CD14-positive monocyte (primary cell): ENCODE measurements around the gene SLC43A3. TPM values are rescaled to one million over a fixed set of nuclear protein-coding genes. Genes with fewer than 3 reads are reported as not detected.

Experiments
- DNase-seq, 3 donors: peaks; one replicate each; pipeline ENCODE4 v3.0.0-alpha.2; 2011 to 2022
- H2AFZ ChIP-seq: 2 replicates; pipeline ENCODE4 v1.6.0; 2012; ENCODE audit warnings: mild to moderate bottlenecking, low read depth, low read length, inconsistent platforms; ENCODE audit not compliant: insufficient read depth, poor library complexity, severe bottlenecking
- H3K27ac ChIP-seq, 2 donors: 1 replicate in 1 of 2; 2 replicates in 1 of 2; pipeline ENCODE4 v1.5.1; 2012 to 2013; ENCODE audit warnings: low read length in 2 of 2, control low read depth in 1 of 2, inconsistent platforms in 1 of 2, low read depth in 1 of 2, mild to moderate bottlenecking in 1 of 2
- H3K27me3 ChIP-seq, 2 donors: one replicate each; pipeline versions ENCODE4 v1.6.0 to v1.6.1; 2011 to 2013; ENCODE audit warnings: low read length in 2 of 2; ENCODE audit not compliant: control insufficient read depth in 2 of 2, insufficient read depth in 2 of 2
- H3K36me3 ChIP-seq, 2 donors: replicated peaks in 1 of 2; 1 replicate in 1 of 2; 2 replicates in 1 of 2; pipeline versions ENCODE4 v1.5.1 to v1.6.1; 2012 to 2013; ENCODE audit warnings: low read length in 2 of 2, control low read depth in 1 of 2, inconsistent platforms in 1 of 2, mild to moderate bottlenecking in 1 of 2; ENCODE audit not compliant: insufficient read depth in 2 of 2, control insufficient read depth in 1 of 2
- H3K4me1 ChIP-seq, 2 donors: 1 replicate in 1 of 2; 2 replicates in 1 of 2; pipeline versions ENCODE4 v1.5.1 to v1.6.1; 2012 to 2013; ENCODE audit warnings: low read length in 2 of 2, control low read depth in 1 of 2, inconsistent platforms in 1 of 2, mild to moderate bottlenecking in 1 of 2, moderate library complexity in 1 of 2; ENCODE audit not compliant: insufficient read depth in 2 of 2, control insufficient read depth in 1 of 2
- H3K4me2 ChIP-seq: replicated peaks from 2 replicates; pipeline ENCODE3; 2012; ENCODE audit warnings: low read length, moderate library complexity, mild to moderate bottlenecking; ENCODE audit not compliant: poor library complexity, severe bottlenecking; ENCODE audit errors: extremely low read depth
- H3K4me3 ChIP-seq, 3 experiments: fragments of 200-600 bp in 1 of 3; sonication (generic) in 1 of 3; replicated peaks in 1 of 3; 1 replicate in 2 of 3; 2 replicates in 1 of 3; pipeline ENCODE4 v1.5.1; 2011 to 2013; ENCODE audit warnings: low read length in 3 of 3, mild to moderate bottlenecking in 3 of 3, control low read depth in 2 of 3, low read depth in 2 of 3, inconsistent platforms in 1 of 3, moderate library complexity in 1 of 3
- H3K79me2 ChIP-seq: 2 replicates; pipeline ENCODE4 v1.6.0; 2012; ENCODE audit warnings: mild to moderate bottlenecking, control low read depth, inconsistent platforms, low read length, moderate library complexity; ENCODE audit not compliant: insufficient read depth
- H3K9ac ChIP-seq: 2 replicates; pipeline ENCODE4 v1.6.0; 2017; ENCODE audit warnings: low read length, mild to moderate bottlenecking; ENCODE audit not compliant: insufficient read depth, poor library complexity, severe bottlenecking
- H3K9me3 ChIP-seq, 2 donors: replicated peaks in 1 of 2; 1 replicate in 1 of 2; 2 replicates in 1 of 2; pipeline versions ENCODE4 v1.5.1 to v1.6.1; 2012 to 2013; ENCODE audit warnings: low read length in 2 of 2, control low read depth in 1 of 2; ENCODE audit not compliant: control insufficient read depth in 1 of 2, insufficient read depth in 1 of 2
- H4K20me1 ChIP-seq: 2 replicates; pipeline ENCODE4 v1.6.0; 2012; ENCODE audit warnings: mild to moderate bottlenecking, low read length, control low read depth, moderate library complexity; ENCODE audit not compliant: insufficient read depth
- H3K27ac Mint-ChIP-seq, 7 donors: one replicate each; pipeline ENCODE4 v1.8.0; 2020; ENCODE audit warnings: mild to moderate bottlenecking in 7 of 7, mixed read lengths in 7 of 7, moderate library complexity in 6 of 7, inconsistent platforms in 2 of 7
- H3K27me3 Mint-ChIP-seq, 3 donors: one replicate each; pipeline ENCODE4 v1.8.0; 2021 to 2022; ENCODE audit warnings: low read depth in 3 of 3, mild to moderate bottlenecking in 3 of 3, mixed read lengths in 3 of 3, moderate library complexity in 3 of 3, inconsistent platforms in 1 of 3
- H3K36me3 Mint-ChIP-seq, 2 donors: one replicate each; pipeline ENCODE4 v1.8.0; 2020; ENCODE audit warnings: mixed read lengths in 2 of 2, inconsistent platforms in 1 of 2, mild to moderate bottlenecking in 1 of 2
- H3K4me1 Mint-ChIP-seq: one replicate; pipeline ENCODE4 v1.8.0; 2020; ENCODE audit warnings: mild to moderate bottlenecking, mixed read lengths
- H3K4me3 Mint-ChIP-seq, 2 donors: one replicate each; pipeline ENCODE4 v1.8.0; 2020; ENCODE audit warnings: mild to moderate bottlenecking in 2 of 2, mixed read lengths in 2 of 2, moderate library complexity in 1 of 2
- H3K9me3 Mint-ChIP-seq, 7 donors: one replicate each; pipeline ENCODE4 v1.8.0; 2020 to 2022; ENCODE audit warnings: mixed read lengths in 7 of 7, mild to moderate bottlenecking in 6 of 7, moderate library complexity in 6 of 7, inconsistent platforms in 2 of 7
- CTCF ChIP-seq: fragments of 200-600 bp; IDR thresholded peaks from one replicate; pipeline ENCODE4 v1.8.0; 2022; ENCODE audit warnings: antibody characterized with exemption, mild to moderate bottlenecking
- WGBS: methylation state at CpG from one replicate; pipeline ENCODE4 v1.1.5; 2013; ENCODE audit warnings: missing lambda C conversion rate; ENCODE audit not compliant: insufficient coverage; 5-methylcytosine and 5-hydroxymethylcytosine counted together
- intact Hi-C, 2 donors: fragments of 100-400 bp; cut with micrococcal nuclease; formaldehyde crosslinking; loops; one replicate each; pipeline versions ENCODE4 v1.15.0 to v1.15.1; 2023
- polyA plus RNA-seq, 3 donors: library from polyadenylated mRNA; depleted of rRNA in 1 of 3; unstranded in 2 of 3; stranded (reverse) in 1 of 3; fragments of 300-500 nt in 2 of 3; fragments of >200 nt in 1 of 3; fragmentation: Illumina TruSeq in 2 of 3; gene quantifications; 1 replicate in 2 of 3; 2 replicates in 1 of 3; pipeline ENCODE4 v1.2.3, GENCODE V29; 2012 to 2021

The SLC43A3 gene
- polyA plus RNA-seq, 3 donors, result 82.4 to 116 (median 109) TPM

DNA sequence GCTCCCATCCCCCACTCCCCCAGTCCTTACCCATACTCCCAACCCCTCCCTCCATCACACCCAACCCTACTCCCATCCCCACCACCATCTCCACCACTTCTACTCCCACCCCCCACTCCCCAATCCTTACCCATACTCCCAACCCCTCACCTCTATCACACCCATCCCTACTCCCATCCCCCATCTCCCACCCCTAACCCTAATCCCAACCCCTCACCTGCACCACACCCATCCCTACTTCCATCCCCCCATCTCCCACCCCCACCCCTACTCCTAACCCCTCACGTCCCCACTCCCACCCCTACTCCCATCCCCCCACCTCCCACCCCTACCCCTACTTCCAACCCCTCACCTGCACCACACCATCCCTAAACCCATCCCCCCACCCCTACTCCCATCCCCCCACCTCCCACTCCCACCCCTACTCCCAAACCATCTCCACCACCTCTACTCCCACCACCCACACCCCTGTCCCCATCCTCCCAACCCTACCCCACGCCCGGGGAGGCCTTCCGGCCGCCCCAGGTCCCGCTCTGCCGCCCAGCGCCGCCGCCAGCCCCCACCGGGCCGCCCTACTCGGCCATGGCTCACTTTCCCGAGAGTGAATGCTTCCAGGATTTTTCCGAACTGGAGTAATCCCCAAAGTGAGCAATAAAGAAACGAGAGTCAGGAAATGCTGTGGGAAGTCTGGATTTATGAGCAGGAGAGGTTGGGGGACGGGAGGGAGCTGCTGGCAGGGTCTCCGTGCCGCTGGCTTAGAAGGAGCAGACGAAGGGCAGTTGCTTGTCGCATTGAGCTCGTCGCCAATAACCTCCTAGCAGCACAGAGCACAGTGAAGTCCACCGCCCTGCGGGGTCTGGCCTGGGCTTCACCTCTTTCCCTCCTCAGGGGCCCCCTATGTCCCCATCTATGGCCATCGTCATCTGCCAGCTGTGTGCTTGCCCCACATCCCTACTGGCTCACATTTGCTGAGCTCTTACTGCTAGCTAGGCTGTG, 50.5 kb downstream of the SLC43A3 start:
- no peaks in the 10 kb centered on the region for H3K79me2 ChIP-seq

GRCh38 chr11:57375490-57375889, 51.4 kb downstream of the SLC43A3 start:
- TF ChIP-seq CTCF, result no peak
- WGBS, result 0% methylated on average over 1 of the region's 2 CpGs
- no peaks in the 10 kb centered on the region for H3K36me3 ChIP-seq
- DNase-seq, result no peak
- no peak overlapping the region for H2AFZ ChIP-seq
- H3K4me1 ChIP-seq, result no peaks in the 10 kb centered on the region
- H3K4me3 Mint-ChIP-seq, result no peak overlapping the region
- H3K27me3 Mint-ChIP-seq, result peaks cover 2 to 9% (median 4%) of the 10 kb centered on the region in 3 donors
- no peak overlapping the region for H3K9ac ChIP-seq
- H3K27me3 ChIP-seq, result peaks cover 0 to 2% of the 10 kb centered on the region in 2 donors
- H3K4me3 ChIP-seq, result no peak overlapping the region
- no peaks in the 10 kb centered on the region for H3K79me2 ChIP-seq
- H3K27ac Mint-ChIP-seq, result peak overlapping the region in 1 of 7 donors; percentile 57
- H3K9me3 ChIP-seq, result no peaks in the 10 kb centered on the region
- H3K36me3 Mint-ChIP-seq, result no peaks in the 10 kb centered on the region
- intact Hi-C loops, result no loop called here
- H3K4me2 ChIP-seq, result no peak overlapping the region
- H3K9me3 Mint-ChIP-seq, result no peaks in the 10 kb centered on the region
- no peaks in the 10 kb centered on the region for H4K20me1 ChIP-seq
- no peaks in the 10 kb centered on the region for H3K4me1 Mint-ChIP-seq
- H3K27ac ChIP-seq, result no peak overlapping the region

More for the DNA sequence above, 50.5 kb downstream of the SLC43A3 start:
- Histone ChIP-seq H3K27ac (no peak overlapping the region), H3K9me3 (no peaks in the 10 kb centered on the region), H3K27me3 (peaks cover 0 to 2% of the 10 kb centered on the region in 2 donors), H3K36me3 (no peaks in the 10 kb centered on the region), H3K4me1 (no peaks in the 10 kb centered on the region), H3K4me2 (no peak overlapping the region), H2AFZ (no peak overlapping the region), H3K4me3 (no peak overlapping the region), H4K20me1 (no peaks in the 10 kb centered on the region), H3K9ac (no peak overlapping the region)
- Mint-ChIP-seq H3K9me3 (peaks cover 0 to 1% (median 0%) of the 10 kb centered on the region in 7 donors), H3K27me3 (peaks cover 2 to 9% (median 4%) of the 10 kb centered on the region in 3 donors), H3K4me1 (no peaks in the 10 kb centered on the region), H3K36me3 (no peaks in the 10 kb centered on the region), H3K4me3 (peak overlapping the region in 1 of 2 donors; percentile 44), H3K27ac (no peak overlapping the region)
- no peak for TF ChIP-seq CTCF
- 57% methylated on average over 14 of the region's 26 CpGs for WGBS
- no peak for DNase-seq
- intact Hi-C loops, result no loop called here
